ENCODE results near the gene INPP5A.
A peak's percentile ranks its signal among the peaks of the same experiment; 100 is the strongest.
"Not testable (repeated sequence)": the region's sequence is repeated elsewhere in the genome, so short reads cannot be mapped to it uniquely, and the experiment has no call there.

Gene INPP5A

DNA sequence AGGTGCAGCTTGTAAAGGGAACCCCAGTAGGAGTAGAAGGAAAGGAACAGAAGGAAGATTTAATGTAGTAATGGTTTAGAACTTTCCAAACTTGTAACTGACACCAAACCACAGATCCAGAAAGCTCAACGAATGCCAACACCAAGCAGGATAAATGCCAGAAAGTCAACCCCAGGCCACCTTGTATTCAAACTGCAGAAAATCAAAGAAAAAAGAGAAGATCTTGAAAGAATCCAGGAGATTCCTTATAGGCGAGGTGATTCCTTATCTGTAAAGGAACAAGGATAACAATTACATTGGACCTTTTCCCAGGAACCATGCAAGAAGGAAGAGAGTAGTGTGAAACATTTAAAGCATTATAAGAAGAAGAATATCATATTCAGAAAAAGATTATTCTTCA lies 154.7 kb downstream of the INPP5A start:
- no peak for DNase-seq (ENCODE audit: low spot score)

DNA sequence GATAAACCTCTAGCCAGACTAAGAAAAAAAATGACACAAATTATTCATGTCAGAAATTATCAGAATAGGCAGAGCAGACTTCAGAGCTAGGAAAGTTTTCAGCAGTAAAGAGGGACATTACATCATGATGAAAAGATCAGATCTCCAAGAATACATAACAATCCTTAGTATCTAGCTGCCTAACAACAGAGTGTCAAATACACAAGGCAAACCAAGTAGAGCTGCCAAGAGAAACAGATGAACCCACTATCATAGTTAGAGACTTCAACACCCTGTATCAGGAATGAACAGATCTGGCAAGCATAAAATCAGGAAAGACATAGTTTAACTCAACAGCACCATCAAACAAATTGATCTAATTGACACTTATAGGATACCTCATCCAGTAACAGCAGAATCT lies 156.1 kb downstream of the INPP5A start:
- DNase-seq (ENCODE audit: low spot score): no peak

GRCh38 chr10:132696204-132696603 lies 158.6 kb downstream of the INPP5A start:
- no peak for DNase-seq (ENCODE audit: low spot score)

GRCh38 chr10:132696728-132697577 lies 159.4 kb downstream of the INPP5A start:
- DNase-seq (ENCODE audit: low spot score): no peak

- no peak for DNase-seq (ENCODE audit: low spot score)
These were observed 160.1 kb downstream of the INPP5A start for GRCh38 chr10:132697578-132698200.

GRCh38 chr10:132698211-132698751 lies 160.7 kb downstream of the INPP5A start:
- no peak for DNase-seq (ENCODE audit: low spot score)

- no peak for DNase-seq (ENCODE audit: low spot score)
These were observed 161.3 kb downstream of the INPP5A start for GRCh38 chr10:132698761-132699391.

GRCh38 chr10:132699411-132700155 lies 162.0 kb downstream of the INPP5A start:
- no peak for DNase-seq (ENCODE audit: low spot score)

DNA sequence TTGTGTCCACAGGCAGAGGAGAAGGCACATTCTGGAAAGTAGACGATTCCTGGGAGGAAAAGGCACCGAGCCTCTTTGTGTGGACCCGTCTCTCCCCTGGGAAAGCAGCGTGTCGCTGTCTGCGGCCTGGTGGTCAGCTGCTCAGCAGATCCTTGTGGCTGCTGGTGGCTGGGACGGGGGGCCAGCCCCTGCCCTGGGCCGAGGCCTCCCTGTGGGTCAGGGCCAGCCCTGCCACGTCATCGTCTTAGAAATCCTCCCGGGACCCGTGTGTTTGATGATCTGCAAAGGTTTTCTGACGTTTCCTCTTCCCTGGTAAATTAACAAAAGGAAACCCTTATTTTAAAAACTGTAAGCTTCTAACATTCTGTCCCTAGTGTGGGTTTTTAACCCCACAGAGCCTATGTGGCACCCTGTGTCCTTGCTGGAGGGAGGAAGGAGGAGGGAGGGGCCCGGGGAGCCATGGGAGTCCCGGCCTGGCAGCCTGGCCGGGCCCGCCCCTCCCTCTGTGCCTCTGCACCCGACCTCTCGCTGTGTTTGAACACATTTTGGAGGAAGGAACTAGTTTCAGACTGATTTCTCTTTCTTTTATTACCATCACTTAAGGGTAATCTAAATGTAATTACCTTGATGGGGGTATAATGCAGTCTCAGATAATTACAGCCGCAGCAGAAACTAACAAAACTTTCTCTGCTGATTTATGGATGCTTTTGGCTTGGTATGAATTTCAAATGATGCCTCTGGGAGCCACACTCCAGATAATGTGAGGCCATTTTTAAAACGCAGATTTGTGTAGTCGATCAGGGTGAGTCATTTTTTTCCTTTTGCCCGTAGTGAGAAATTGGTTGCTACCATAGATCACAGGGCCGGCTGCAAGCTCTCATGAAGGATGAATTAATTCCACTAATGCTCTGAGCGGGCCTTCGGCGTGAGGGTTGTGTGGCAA lies 162.8 kb downstream of the INPP5A start:
- DNase-seq (ENCODE audit: low spot score): no peak

DNA sequence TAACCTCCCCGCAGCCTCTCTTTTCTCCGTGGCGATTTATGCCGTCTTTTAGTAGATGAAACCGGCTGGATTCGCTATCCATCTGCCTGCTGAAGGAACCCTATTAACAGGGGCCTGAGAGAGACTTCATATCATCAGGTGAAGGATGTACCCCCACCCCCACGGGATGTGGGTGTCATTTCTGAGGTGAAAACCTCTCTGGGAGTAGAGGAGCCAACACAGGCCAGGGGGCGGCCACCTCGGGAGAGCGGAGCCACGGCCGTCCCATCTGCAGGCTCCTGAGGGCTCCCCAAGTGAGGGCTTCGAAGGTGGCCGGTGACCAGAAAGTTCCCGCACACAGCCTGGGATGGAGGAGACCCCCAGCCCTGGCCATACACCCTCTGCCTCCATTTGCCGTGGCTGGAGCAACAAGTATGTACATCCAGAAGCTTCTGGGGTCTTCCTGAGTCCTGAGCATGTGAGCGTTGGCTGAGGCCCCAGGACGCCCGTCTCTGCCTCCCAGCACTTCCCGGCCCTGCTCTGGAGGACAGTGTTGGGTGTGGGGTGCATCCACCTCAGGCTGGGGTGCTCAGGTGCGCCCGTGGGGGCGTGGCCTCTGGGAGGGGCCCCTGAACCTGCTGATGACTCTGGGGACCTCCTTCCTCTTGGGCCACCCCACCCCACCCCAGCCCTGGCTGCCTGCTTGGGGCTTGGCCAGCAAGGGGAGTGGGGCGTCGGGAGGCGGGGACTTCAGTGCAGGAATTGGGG lies 163.7 kb downstream of the INPP5A start:
- DNase-seq (ENCODE audit: low spot score): no peak

DNA sequence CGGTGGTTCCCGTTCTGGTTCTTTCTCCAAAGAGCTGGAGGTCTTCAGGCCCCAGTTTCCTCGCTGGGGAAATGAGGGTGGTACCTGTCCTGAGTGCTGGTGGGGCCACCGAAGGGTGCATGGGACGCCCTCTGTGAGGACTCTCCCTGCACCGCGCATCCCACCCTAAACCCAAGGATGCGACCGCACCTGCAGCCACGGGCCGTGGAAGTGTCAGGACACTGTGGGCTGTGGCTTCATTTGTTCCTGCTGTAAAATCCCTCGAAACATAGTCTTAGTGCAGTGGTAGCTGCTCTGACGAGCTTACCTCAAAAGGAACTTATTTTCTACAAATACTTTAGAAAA lies 164.2 kb downstream of the INPP5A start:
- DNase-seq (ENCODE audit: low spot score): no peak

- peak; percentile 3 for DNase-seq (ENCODE audit: low spot score)
These were observed 165.2 kb downstream of the INPP5A start for GRCh38 chr10:132702601-132703418.

DNA sequence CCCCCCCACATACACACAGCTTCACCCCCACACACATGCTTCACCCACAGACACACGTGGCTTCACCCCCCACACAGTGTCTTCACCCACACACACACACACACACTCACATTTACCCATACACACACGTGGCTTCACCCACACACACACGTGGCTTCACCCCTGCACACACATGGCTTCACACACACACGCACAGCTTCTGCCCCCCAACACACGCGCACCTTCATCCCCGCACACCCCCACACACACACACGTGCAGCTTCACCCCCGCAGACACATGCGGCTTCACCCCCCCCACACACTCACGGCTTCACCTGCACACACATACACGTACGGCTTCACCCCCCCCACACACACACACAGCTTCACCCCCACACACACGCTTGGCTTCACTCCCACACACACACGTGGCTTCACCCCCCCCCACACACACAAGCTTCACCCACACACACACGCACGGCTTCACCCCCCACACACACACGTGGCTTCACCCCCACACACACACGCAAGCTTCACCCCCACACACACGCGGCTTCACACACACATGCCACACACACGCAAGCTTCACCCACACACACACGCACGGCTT lies 165.9 kb downstream of the INPP5A start:
- no peak for DNase-seq (ENCODE audit: low spot score)

- no peak for DNase-seq (ENCODE audit: low spot score)
These were observed 166.6 kb downstream of the INPP5A start for GRCh38 chr10:132704008-132704814.

GRCh38 chr10:132704815-132705064 lies 167.2 kb downstream of the INPP5A start:
- not testable (repeated sequence) for DNase-seq (ENCODE audit: low spot score)

DNA sequence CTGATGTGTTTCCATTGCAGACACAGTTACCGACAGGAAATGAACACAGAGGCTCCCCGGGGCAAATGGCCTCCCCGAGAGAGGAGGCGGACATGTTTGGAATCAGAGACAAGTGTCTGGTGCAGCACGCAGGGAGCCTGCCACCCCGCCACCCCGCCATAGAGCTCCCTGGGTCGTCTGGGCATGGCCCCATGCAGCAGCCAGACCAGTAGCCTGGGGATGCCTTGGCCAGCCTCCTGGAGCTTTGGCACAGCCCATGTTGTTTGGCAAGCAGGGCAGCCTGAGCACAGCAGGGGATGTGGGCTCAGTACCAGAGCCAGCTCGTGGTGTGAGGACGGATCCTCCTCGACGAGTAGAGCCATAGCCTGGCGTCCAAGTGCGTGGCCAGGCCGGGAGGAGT lies 167.6 kb downstream of the INPP5A start:
- no peak for DNase-seq (ENCODE audit: low spot score)

GRCh38 chr10:132705943-132706342 lies 168.4 kb downstream of the INPP5A start:
- no peak for DNase-seq (ENCODE audit: low spot score)

DNA sequence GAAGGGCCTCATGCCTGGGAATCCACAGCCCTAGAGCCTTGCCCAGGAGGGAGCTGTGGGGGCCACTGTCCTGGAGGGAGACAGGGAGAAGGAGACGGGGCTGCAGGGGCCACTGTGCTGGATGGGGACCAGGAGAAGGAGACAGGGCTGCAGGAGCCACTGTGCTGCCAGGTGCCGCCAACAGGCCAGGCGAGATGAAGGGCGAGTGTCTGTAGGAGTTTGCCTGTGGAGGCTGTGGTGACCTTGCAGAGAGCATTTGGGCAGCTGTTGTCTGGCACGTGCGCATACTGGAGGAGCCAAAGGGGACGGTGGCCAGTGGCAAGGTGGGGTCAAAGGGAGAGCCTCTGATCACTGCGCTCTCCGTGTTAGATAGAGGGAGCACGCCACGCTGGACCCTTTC lies 169.1 kb downstream of the INPP5A start:
- DNase-seq (ENCODE audit: low spot score): no peak

Measured in SW480 (cell line).